ENCODE data around the gene B3GNT8.
"Not testable (repeated sequence)": the region's sequence is repeated elsewhere in the genome, so short reads cannot be mapped to it uniquely, and the experiment has no call there.

Gene B3GNT8

GRCh38 chr19:41381536-41381935, 45.6 kb downstream of the B3GNT8 start:
- not testable (repeated sequence) for DNase-seq

GRCh38 chr19:41377977-41378709, 49.0 kb downstream of the B3GNT8 start:
- DNase-seq = no peak

GRCh38 chr19:41376998-41377365, 50.2 kb downstream of the B3GNT8 start:
- DNase-seq = no peak

GRCh38 chr19:41376241-41376997, 50.8 kb downstream of the B3GNT8 start, which contains the start of gene TMEM91:
Gene TMEM91 (plus strand): TSS chr19:41376533. CDS start chr19:41378310, 1,777 bp downstream.
- no peak for DNase-seq

Data from HCEC 1CT (cell line).